Inflammatory macrophage treated with lipopolysaccharide for 4 hours (primary cell): Measurements from ENCODE around the gene MMP11.

Source experiments
- DNase-seq: peaks from one replicate; pipeline ENCODE4 v3.0.0-alpha.2; 2020

Gene MMP11

GRCh38 chr22:23772649-23773473 lies at the start of gene MMP11:
Gene MMP11 (plus strand): TSS chr22:23772849. CDS start chr22:23772871, 22 bp downstream.
- DNase-seq: peak; percentile 13

- peak; percentile 47 for DNase-seq
Measured at GRCh38 chr22:23728108-23728507, 44.5 kb upstream of the MMP11 start.

- DNase-seq: no peak
Measured at GRCh38 chr22:23737696-23738095, 35.0 kb upstream of the MMP11 start.

- no peak for DNase-seq
Measured at GRCh38 chr22:23742505-23743264, 30.0 kb upstream of the MMP11 start.

- DNase-seq: no peak
Measured at GRCh38 chr22:23743303-23743705, 29.3 kb upstream of the MMP11 start.

- no peak for DNase-seq
Measured at GRCh38 chr22:23744001-23744400, 28.6 kb upstream of the MMP11 start.

GRCh38 chr22:23744485-23744884 lies 28.2 kb upstream of the MMP11 start:
- no peak for DNase-seq

GRCh38 chr22:23745791-23746190 lies 26.9 kb upstream of the MMP11 start:
- DNase-seq: peak; percentile 9

- no peak for DNase-seq
Measured at GRCh38 chr22:23749841-23750301, 22.8 kb upstream of the MMP11 start.

GRCh38 chr22:23750367-23750713 lies 22.3 kb upstream of the MMP11 start:
- no peak for DNase-seq

- DNase-seq: peak; percentile 81
Measured at GRCh38 chr22:23750714-23751440, 21.8 kb upstream of the MMP11 start, which contains the start of gene ZNF70. Gene ZNF70 (minus strand): TSS chr22:23751112. CDS start chr22:23745140, 5,972 bp downstream.

- DNase-seq: no peak
Measured at GRCh38 chr22:23751441-23751996, 21.1 kb upstream of the MMP11 start.

GRCh38 chr22:23752090-23752691 lies 20.5 kb upstream of the MMP11 start:
- DNase-seq: no peak

GRCh38 chr22:23752750-23753149 lies 19.9 kb upstream of the MMP11 start:
- DNase-seq: no peak

GRCh38 chr22:23753385-23753784 lies 19.3 kb upstream of the MMP11 start:
- no peak for DNase-seq

GRCh38 chr22:23754220-23754919 lies 18.3 kb upstream of the MMP11 start, which contains the start of gene VPREB3:
Gene VPREB3 (minus strand): TSS chr22:23754425. CDS start chr22:23754363, 62 bp downstream.
- no peak for DNase-seq

- no peak for DNase-seq
Measured at GRCh38 chr22:23754980-23755636, 17.5 kb upstream of the MMP11 start.

- DNase-seq: no peak
Measured at GRCh38 chr22:23755711-23756110, 16.9 kb upstream of the MMP11 start.

- no peak for DNase-seq
Measured at GRCh38 chr22:23756891-23757290, 15.8 kb upstream of the MMP11 start.

GRCh38 chr22:23759566-23759965 lies 13.1 kb upstream of the MMP11 start:
- no peak for DNase-seq

GRCh38 chr22:23760056-23760455 lies 12.6 kb upstream of the MMP11 start:
- DNase-seq: no peak
